GM21825 (cell line): ENCODE measurements around the gene IL32.
"Not testable (repeated sequence)": the region's sequence is repeated elsewhere in the genome, so short reads cannot be mapped to it uniquely, and the experiment has no call there.

Experiments
- ATAC-seq: cut with Tn5 transposase; IDR thresholded peaks from one replicate; pipeline ENCODE4 v1.9.1; 2021; ENCODE audit warnings: mild to moderate bottlenecking, moderate library complexity; ENCODE audit not compliant: unreplicated experiment

The IL32 gene

DNA sequence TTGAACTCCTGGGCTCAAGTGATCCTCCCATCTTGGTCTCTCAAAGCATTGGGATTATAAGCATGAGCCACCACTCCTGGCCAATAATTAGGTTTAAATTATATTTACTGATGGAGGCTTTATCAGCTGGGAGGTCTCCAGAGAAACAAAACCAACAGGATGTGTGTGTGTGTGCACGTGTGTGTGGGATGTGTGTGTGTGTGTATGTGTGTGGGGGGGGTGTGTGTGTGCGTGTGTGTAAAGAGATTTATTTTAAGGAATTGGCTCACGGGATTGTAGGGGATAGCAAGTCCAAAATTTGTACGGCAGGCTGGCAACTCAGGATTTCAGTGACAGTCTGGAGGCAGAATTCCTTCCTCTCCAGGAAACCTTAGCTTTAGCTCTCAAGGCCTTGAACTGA is 14.4 kb upstream of the IL32 start:
- ATAC-seq: no peak

DNA sequence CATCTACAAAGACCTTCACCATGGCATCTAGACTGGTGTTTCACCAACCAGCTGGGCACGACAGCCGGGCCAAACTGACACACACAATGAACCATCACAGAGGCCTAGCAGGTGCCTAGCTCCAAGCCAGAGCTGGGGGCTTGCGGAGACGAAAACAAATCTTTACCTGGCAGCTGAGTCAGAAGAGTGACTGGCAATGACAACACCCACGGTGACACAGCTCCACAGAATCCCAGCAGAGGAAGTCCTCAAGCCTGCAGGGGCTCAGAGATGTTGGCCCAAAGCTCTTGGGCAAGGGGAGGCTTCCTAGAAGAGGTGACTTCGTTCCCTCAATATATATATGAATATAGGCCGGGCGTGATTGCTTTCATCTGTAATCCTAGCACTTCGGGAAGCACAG is 13.9 kb upstream of the IL32 start:
- ATAC-seq: no peak

DNA sequence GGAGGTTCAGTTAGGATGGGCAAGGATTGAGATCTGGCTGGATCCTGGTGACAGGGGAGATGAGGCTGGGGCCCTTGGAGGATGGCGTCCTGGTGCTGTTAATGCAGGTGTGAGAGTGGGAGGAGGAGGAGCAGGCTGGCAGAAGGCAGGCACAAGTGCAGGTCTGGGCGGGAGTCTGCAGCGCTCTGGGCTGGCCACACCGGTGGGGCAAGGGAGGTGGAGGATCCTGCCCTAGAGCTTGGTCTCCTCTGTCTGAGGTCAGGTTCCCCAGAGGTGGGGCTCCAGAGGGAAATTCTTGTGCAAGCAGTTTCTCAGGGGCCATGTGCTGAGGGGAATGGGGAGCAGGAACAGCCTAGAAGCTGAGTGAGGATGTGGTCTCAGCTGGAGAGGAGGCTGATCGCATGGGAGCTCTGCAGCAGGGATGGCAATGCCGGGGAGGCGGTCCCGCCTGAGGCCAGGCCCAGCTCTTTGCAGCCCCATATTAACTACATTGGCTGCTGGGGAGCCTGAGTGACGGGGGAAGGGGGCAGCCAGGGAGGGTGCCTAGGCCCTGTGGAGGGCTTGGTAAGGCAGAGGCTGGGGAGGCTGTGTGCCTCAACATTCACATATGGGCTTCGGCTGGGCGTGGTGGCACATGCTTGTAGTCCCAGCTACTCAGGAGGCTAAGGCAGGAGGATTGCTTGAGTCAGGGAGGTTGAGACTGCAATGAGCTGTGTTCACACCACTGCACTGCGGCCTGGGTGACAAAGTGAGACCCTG is 12.7 kb upstream of the IL32 start:
- ATAC-seq: not testable (repeated sequence)

DNA sequence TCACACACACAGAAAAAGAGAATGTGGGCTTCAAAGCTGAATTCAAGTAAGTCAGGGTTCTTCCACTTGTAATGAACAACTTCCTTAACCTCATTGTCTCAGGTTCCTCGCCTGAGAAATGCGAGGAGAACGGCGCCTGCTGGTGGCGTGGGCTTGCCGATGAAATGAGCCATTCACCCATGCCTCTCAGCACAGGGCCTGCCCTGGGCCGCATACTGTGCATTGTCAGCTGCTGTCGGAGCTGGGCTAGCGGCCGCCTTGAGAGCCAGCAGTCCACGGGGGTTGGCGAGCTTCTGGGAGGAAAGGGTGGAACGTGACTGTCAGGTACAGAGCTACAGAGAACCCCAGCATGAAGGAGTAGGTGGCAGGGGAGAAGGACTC is 12.1 kb upstream of the IL32 start:
- ATAC-seq: not testable (repeated sequence)

DNA sequence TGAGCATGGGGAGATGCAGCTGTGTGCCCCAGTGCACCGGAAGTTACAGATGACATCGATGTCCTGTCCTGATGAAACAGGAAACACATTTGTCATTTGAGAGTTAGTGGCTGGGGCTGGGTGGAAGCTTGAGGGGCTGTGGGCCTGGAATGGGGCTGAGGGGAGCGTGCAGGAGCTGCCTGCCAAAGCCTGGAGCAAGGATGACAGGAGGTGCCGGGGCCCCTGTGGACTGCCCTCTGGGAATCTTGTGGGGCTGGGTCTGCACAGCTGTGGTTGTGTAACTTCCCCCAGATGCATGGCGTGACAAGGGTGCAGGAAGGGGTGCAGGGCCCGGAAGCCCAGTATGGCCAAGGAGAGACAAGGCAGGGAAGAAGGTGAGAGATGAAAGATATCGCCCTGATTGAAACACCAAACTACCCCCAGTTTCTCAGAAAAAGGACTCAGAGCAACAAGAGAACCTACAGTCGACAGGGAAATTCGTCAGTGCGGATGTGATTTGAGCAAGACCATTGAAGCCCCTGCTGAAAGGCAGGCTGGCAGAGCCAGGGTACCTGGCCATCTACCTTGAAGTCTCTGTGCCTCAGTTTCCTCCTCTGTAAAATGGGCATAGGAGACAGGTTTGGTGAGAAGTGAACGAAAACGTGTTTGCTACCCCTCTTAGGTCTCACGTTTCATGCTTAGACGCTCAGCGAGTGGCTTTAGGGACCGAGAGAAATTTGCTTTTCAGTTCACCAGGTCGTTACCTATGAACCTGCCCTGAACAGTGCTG is 10.3 kb upstream of the IL32 start:
- no peak for ATAC-seq

DNA sequence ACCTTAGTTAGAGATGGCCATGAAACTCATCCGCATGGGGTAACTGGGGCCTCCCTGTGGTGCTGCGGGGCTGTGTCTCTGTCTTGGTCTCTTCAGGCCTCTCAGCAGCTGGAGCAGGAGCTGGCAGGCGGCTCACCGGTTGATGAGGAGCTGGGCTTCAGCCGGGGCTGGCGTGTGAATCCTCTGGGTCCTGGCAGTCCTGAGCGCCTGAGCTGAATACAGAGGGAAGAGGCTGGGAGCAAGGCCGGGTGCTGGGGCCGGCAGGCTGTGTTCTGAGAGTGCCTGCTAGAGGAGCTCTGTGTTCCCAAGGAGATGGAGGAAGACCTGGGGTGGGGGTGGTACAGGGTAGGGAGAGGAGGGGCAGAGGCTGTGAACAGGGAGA is 9.7 kb upstream of the IL32 start:
- not testable (repeated sequence) for ATAC-seq

DNA sequence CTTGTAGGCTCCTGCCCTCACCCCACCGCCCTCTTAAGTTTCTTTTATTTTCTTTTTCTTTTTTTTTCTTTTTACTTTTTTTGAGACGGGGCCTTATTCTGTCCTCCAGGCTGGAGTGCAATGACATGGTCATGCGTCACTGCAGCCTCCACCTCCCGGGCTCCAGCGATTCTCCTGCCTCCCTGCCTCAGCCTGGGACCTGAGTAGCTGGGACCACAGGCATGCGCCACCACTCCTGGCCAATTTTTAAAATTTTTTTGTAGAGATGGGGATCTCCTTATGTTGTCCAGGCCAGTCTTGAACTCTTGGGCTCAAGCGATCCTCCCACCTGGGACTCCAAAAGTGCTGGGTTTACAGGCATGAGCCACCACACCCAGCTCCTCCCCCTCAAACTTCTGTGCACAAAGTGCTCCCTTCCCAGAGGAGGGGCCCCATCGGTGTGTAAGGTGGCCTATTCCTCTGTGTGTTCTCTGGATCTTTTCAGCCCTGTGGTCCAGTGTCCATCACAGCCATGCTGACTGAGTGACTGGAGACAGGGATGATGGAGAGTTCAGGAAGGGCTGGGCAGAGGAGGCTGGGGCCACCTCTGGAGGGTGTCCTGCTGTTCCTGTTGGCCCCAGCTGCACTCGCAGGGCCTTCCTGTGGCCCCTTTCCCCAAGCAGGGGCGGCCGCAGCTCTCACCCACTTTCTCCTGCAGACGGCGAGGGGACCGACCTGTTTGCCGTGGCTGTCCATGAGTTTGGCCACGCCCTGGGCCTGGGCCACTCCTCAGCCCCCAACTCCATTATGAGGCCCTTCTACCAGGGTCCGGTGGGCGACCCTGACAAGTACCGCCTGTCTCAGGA is 8.9 kb upstream of the IL32 start:
- no peak for ATAC-seq

DNA sequence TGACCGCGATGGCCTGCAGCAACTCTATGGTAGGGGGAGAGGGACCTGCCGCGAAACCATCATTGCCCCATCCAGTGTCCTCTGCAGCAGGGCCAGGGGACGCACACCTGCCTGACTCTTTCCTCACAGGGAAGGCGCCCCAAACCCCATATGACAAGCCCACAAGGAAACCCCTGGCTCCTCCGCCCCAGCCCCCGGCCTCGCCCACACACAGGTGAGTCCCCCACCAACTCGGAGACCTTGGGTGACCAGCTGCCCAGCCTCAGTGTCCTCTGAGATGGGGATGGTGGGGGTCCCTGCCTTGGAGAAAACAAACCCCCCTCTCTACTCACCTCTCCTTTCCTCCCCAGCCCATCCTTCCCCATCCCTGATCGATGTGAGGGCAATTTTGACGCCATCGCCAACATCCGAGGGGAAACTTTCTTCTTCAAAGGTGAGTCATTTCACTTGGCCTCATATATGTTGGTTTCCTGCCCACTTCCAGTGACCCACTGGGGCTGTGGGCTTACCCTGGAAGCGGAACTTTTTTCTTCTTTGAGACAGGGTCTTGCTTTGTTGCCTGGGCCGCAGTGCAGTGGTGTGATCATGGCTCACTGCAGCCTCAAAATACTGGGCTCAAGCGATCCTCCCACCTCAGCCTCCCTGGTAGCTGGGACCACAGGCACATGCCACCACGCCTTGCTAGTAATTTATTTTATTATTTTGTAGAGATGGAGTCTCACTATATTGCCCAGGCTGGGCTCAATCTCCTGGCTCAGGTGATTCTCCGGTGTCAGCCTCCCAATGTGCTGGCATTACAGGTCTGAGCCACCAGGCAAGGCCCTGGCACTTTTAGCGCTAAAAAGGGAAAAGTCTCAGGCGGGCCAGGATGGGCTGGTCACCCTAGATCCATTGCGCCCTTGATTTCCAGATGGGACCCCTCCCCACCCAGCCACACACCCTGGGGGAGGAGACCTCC is 8.0 kb upstream of the IL32 start:
- no peak for ATAC-seq

DNA sequence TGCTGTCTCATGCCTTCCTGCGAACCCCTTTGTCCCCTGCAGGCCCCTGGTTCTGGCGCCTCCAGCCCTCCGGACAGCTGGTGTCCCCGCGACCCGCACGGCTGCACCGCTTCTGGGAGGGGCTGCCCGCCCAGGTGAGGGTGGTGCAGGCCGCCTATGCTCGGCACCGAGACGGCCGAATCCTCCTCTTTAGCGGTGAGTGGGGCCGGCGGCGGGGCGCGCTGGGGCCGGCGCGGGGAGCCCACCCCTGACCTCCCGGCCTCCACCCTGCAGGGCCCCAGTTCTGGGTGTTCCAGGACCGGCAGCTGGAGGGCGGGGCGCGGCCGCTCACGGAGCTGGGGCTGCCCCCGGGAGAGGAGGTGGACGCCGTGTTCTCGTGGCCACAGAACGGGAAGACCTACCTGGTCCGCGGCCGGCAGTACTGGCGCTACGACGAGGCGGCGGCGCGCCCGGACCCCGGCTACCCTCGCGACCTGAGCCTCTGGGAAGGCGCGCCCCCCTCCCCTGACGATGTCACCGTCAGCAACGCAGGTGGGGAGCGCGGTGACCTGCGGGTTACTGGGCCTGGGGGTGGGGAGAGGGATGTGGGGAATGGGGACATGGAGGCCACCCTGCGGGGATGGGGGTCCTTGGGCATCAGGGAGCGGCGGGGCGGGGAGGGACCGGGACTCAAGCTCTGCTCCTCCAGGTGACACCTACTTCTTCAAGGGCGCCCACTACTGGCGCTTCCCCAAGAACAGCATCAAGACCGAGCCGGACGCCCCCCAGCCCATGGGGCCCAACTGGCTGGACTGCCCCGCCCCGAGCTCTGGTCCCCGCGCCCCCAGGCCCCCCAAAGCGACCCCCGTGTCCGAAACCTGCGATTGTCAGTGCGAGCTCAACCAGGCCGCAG is 7.1 kb upstream of the IL32 start:
- peak; percentile 32 for ATAC-seq

DNA sequence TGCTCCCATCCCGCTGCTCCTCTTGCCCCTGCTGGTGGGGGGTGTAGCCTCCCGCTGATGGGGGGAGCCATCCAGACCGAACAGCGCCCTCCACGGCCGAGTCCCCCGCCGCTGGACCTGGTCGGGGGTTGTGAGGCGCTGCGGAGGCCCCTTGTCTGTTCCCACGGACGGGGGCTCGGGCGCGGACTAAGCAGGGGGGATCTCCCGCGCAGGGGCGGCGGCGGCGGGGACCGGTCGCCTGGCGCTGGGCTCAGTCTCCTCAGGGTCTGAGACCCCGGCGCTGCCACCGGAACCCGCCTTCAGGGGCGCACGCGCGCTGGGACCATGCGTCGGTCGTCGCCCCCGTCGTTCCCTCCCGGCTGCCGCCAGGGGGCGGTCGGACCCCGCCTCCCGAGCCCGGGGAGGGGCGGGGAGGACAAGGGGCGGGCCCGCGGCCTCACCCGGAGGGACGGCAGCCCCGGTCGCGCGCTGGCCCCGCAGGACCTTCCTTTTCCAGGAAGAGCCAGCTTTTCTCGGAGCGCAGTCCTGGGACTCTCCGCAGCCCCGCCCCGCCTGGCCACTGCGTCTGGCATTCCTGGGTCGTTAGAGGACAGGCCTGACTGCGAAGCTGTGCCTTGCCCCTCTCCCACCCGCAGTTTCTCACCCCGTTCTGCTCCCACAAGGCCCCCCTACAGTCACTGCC is 6.3 kb upstream of the IL32 start:
- ATAC-seq: peak; percentile 74

DNA sequence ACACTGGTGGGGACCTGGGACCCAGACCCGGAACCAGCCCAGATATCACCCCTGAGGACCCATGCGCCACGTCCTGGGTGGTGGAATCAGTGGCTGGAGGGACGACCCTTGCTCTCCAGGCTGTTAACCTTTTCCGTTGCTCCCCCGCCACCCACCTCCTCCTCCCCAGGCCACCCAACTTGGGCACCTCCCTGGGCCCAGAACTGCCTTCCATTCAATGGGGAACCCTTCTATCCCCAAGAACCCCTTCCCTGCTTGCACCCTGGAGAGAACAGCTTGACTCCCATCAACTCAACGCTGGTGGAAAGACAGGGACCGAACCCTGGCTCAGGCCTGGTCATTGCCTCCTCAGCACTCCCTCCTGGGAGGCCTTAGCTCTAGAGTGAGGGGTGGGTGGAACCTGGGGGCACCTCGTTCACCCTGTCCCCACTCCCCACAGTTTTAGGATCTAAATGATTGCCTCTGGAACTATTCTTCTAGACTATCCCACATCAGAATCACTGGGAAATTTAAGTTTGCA is 5.7 kb upstream of the IL32 start:
- ATAC-seq: no peak

DNA sequence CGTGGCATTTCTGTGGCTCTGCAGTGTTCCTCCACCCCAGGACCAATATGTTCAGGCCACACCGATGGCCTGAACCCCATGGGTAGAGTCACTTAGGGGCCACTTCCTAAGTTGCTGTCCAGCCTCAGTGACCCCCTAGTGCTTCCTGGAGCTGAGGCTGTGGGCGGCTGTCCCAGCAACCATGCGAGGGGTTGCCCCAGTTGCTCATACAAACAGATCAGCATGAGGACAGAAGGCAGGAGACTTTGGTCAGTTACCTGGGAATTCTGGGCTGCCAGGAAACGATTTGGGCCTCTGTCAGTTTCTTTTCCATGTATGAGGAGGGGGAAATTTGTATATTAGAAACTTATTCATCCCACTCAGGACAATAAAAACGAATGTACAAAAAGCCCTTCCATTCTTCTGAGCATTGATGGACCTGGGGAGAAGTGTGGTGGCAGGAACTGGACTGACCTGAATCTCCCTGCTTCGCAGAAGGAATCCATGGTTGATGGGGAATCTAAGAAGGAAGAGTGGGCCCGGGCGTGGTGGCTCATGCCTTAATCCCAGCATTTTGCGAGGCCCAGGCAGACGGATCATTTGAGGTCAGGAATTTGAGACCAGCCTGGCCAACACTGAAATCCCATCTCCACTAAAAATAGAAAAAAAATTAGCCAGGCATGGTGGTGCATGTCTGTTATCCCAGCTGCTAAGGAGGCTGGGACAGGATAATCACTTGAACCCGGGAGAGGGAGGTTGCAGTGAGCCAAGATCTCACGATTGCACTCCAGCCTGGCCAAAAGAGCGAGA is 4.9 kb upstream of the IL32 start:
- no peak for ATAC-seq

DNA sequence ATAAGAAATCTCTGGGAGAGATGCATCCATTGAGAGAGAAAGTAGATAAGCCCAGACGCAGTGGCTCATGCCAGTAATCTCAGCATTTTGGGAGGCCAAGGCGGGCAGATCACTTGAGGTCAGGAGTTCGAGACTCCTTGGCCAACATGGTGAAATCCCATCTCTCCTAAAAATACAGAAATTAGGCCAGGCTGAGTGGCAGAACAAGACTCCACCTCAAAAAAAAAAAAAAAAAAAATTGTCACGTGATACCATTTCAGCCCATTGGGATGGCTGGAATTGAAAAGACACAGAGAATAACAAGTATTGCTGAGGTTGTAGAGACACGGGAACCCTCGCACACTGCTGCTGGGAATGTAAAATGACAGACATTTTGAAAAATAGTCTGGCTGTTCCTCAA is 2.9 kb upstream of the IL32 start:
- ATAC-seq: no peak

DNA sequence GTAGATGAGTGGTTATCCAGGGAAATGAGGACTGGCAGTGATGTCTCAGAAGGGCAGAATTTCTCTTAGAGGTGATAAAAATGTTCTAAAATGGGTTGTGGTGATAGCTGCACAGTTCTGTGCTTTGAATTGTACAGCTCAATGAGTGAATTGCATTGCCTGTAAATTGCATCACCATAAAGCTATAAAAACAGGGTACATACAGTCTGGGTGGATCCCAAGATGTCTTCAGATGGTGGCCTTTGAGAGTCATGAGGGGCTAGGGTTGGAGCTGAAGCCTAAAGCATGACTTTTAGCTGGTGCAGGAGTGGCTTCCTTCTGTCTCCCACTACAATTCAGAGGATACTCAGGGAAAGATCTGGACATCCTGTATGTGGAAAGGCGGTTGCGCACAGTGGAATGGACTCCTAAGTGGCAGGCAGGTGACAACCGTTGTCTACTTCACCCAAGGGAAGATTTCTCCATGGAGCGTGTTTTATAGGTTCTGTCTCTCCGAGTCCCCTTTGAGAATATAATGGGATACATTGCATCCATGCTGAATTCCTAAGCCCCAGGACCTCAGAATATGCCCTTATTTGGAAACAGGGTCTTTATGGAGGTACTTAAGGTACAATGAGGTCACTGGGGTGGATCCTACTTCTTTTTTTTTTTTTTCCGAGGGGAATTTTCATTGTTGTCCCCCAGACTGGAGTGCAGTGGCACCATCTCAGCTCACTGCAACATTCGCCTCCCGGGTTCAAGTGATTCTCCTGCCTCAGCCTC is 1.6 kb upstream of the IL32 start:
- no peak for ATAC-seq

DNA sequence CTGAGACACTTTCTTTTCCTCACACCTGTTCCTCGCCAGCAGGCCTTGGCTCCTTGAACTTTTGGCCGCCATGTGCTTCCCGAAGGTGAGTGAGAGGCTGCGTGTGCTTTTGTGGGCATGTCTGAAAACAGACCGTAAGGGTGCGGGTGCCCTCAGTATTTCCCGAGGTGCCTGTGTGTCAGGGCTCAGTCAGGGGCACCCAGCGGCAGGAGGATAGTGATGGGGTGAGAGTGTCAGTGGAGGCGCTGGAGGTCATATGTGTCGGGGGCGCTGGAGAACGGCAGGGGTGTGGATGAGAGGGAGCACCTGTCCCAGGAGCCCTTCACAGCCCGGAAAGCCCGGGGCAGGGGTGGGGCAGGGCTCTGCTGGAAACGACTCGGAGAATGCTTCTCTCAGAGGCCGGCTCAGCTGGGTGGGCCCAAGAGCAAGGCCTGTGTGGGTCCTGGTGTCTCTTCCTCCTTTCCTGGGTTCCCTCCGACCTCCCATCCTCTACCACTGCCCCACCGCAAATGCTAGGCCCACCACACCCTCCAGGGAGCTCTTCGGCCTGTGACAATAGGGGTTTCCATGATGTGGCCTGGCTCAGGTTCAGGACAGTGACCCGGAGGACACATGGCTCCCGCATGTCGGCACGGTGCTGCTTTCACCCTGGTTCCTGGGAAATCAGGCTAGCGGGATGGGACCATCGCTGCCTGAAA is 451 bp downstream of the IL32 start:
- ATAC-seq: no peak

DNA sequence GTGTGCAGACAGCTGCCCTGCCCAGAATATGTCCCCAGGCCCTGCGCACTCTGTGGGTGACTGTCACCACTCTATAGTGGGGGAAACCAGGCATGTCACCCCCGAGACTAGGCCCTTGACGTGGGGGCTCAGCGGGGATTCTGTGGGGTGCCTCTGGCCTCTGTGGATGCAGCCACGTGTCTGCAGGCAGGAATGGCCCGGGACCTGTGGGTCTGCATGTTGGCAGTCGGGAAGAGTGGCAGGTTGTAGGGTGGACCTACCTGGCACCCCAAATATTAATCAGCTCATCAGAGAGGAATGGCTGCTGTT is 954 bp downstream of the IL32 start:
- no peak for ATAC-seq

DNA sequence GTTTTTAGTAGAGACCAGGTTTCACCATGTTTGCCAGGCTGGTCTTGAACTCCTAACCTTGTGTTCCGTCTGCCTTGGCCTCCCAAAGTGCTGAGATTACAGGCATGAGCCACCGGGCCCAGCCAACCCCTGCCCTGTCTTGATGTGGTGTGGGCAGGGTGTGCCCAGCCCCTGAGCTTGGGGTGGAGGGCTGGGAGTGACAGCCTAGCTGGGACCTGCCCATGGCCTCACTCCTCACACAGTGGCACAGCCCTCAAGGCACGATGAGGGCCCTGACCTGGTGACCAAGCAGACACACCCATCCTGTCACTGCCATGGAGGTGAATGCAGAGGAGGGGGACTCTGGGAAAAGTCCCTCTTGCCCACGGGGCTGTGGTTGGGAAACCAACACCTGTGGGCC is 3.0 kb downstream of the IL32 start:
- no peak for ATAC-seq
